Measurements from ENCODE around the gene SRPX2.

The SRPX2 gene

GRCh38 chrX:100611951-100612350 lies 32.0 kb upstream of the SRPX2 start:
- Histone ChIP-seq H3K27ac (ENCODE audit: low read length) (no peak overlapping the region), H3K27me3 (ENCODE audit: insufficient read depth, low read length, poor library complexity) (no peaks in the 10 kb centered on the region), H3K4me2 (ENCODE audit: insufficient read depth, low read length) (no peak overlapping the region), H3K36me3 (ENCODE audit: insufficient read depth, low read length) (no peaks in the 10 kb centered on the region), H3K9ac (ENCODE audit: low read depth, low read length) (no peak overlapping the region), H3K9me3 (ENCODE audit: insufficient read depth, low read length, severe bottlenecking) (no peaks in the 10 kb centered on the region), H4K20me1 (ENCODE audit: insufficient read depth, low read length) (no peaks in the 10 kb centered on the region), H3K4me3 (ENCODE audit: low read depth in 1 of 2, low read length in 2 of 2) (no peak overlapping the region), H2AFZ (ENCODE audit: low read depth, low read length) (no peak overlapping the region), H3K79me2 (ENCODE audit: insufficient read depth, low read length) (no peaks in the 10 kb centered on the region), H3K4me1 (ENCODE audit: insufficient read depth, low read length) (no peaks in the 10 kb centered on the region)
- no peak for TF ChIP-seq EZH2 (IDR thresholded peaks at IDR 0.05; ENCODE audit: borderline replicate concordance, low read depth, low read length, severe bottlenecking)
- TF ChIP-seq, protein P1, sequence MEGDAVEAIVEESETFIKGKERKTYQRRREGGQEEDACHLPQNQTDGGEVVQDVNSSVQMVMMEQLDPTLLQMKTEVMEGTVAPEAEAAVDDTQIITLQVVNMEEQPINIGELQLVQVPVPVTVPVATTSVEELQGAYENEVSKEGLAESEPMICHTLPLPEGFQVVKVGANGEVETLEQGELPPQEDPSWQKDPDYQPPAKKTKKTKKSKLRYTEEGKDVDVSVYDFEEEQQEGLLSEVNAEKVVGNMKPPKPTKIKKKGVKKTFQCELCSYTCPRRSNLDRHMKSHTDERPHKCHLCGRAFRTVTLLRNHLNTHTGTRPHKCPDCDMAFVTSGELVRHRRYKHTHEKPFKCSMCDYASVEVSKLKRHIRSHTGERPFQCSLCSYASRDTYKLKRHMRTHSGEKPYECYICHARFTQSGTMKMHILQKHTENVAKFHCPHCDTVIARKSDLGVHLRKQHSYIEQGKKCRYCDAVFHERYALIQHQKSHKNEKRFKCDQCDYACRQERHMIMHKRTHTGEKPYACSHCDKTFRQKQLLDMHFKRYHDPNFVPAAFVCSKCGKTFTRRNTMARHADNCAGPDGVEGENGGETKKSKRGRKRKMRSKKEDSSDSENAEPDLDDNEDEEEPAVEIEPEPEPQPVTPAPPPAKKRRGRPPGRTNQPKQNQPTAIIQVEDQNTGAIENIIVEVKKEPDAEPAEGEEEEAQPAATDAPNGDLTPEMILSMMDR (IDR thresholded peaks at IDR 0.05; ENCODE audit: borderline replicate concordance, extremely low read depth, low read length, poor library complexity, severe bottlenecking) = no peak
- DNase-seq = no peak
- no peak for ATAC-seq (ENCODE audit: insufficient read depth, low read depth)

DNA sequence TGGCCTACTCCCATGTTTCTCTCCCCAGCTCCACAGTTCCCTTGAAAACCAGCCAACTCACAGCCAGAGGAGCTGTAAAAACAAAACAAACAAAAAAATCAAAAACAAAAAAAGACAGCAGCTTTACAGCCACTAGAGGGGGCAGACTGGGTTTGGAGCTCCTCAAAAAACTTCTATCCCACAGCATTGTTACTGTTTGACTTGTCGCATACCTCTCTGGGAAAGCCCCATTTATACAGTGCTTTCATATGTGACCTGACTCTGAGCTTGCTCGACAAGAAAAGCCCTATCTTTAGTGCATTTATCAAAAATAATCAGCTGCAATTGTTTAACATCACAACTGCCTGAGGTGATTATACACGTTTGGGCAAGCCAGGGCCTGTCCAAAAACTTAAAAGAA lies 29.0 kb upstream of the SRPX2 start:
- Histone ChIP-seq H3K27me3 (ENCODE audit: insufficient read depth, low read length, poor library complexity) (no peaks in the 10 kb centered on the region), H3K4me1 (ENCODE audit: insufficient read depth, low read length) (no peaks in the 10 kb centered on the region), H3K9me3 (ENCODE audit: insufficient read depth, low read length, severe bottlenecking) (no peaks in the 10 kb centered on the region), H3K27ac (ENCODE audit: low read length) (no peak overlapping the region), H4K20me1 (ENCODE audit: insufficient read depth, low read length) (no peaks in the 10 kb centered on the region), H3K9ac (ENCODE audit: low read depth, low read length) (no peak overlapping the region), H3K36me3 (ENCODE audit: insufficient read depth, low read length) (no peaks in the 10 kb centered on the region), H3K4me2 (ENCODE audit: insufficient read depth, low read length) (no peak overlapping the region), H2AFZ (ENCODE audit: low read depth, low read length) (no peak overlapping the region), H3K4me3 (ENCODE audit: low read depth in 1 of 2, low read length in 2 of 2) (no peak overlapping the region), H3K79me2 (ENCODE audit: insufficient read depth, low read length) (no peaks in the 10 kb centered on the region)
- no peak for TF ChIP-seq EZH2 (IDR thresholded peaks at IDR 0.05; ENCODE audit: borderline replicate concordance, low read depth, low read length, severe bottlenecking)
- TF ChIP-seq, protein P1 (IDR thresholded peaks at IDR 0.05; ENCODE audit: borderline replicate concordance, extremely low read depth, low read length, poor library complexity, severe bottlenecking) = no peak
- DNase-seq = no peak
- ATAC-seq (ENCODE audit: insufficient read depth, low read depth) = no peak

DNA sequence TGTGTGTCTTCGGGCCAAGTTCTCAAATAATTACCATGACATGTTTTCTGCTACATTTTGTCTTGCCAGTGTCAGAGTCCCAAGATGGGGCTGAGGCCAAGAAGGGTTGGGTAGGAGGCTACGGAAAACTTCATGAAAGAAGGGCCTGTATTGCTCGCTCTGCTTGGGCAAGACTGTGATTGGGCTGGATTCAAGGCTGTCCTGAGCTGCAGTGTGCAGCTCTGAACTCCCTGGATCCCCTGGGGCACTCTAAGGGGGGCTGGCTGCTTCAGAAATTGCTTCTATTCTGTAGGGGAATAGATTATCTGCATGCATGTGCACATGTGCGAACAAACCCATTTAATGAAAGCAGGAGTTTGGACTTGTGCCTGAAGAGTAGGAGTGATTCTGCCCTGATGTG lies 21.0 kb upstream of the SRPX2 start:
- Histone ChIP-seq H3K27ac (ENCODE audit: low read length) (no peak overlapping the region), H3K4me3 (ENCODE audit: low read depth in 1 of 2, low read length in 2 of 2) (no peak overlapping the region), H3K4me2 (ENCODE audit: insufficient read depth, low read length) (no peak overlapping the region), H2AFZ (ENCODE audit: low read depth, low read length) (no peak overlapping the region), H3K4me1 (ENCODE audit: insufficient read depth, low read length) (peaks cover 13% of the 10 kb centered on the region), H4K20me1 (ENCODE audit: insufficient read depth, low read length) (no peaks in the 10 kb centered on the region), H3K36me3 (ENCODE audit: insufficient read depth, low read length) (no peaks in the 10 kb centered on the region), H3K27me3 (ENCODE audit: insufficient read depth, low read length, poor library complexity) (no peaks in the 10 kb centered on the region), H3K9ac (ENCODE audit: low read depth, low read length) (no peak overlapping the region), H3K79me2 (ENCODE audit: insufficient read depth, low read length) (no peaks in the 10 kb centered on the region), H3K9me3 (ENCODE audit: insufficient read depth, low read length, severe bottlenecking) (no peaks in the 10 kb centered on the region)
- ATAC-seq (ENCODE audit: insufficient read depth, low read depth) (no peak), DNase-seq (no peak)
- TF ChIP-seq EZH2 (IDR thresholded peaks at IDR 0.05; ENCODE audit: borderline replicate concordance, low read depth, low read length, severe bottlenecking) = no peak
- TF ChIP-seq, protein P1 (IDR thresholded peaks at IDR 0.05; ENCODE audit: borderline replicate concordance, extremely low read depth, low read length, poor library complexity, severe bottlenecking) = no peak

- Histone ChIP-seq H3K4me3 (ENCODE audit: low read depth in 1 of 2, low read length in 2 of 2) (no peak overlapping the region), H3K27me3 (ENCODE audit: insufficient read depth, low read length, poor library complexity) (no peaks in the 10 kb centered on the region), H3K9ac (ENCODE audit: low read depth, low read length) (no peak overlapping the region), H2AFZ (ENCODE audit: low read depth, low read length) (no peak overlapping the region), H3K27ac (ENCODE audit: low read length) (no peak overlapping the region), H4K20me1 (ENCODE audit: insufficient read depth, low read length) (no peaks in the 10 kb centered on the region), H3K9me3 (ENCODE audit: insufficient read depth, low read length, severe bottlenecking) (no peaks in the 10 kb centered on the region), H3K79me2 (ENCODE audit: insufficient read depth, low read length) (no peaks in the 10 kb centered on the region), H3K36me3 (ENCODE audit: insufficient read depth, low read length) (no peaks in the 10 kb centered on the region), H3K4me1 (ENCODE audit: insufficient read depth, low read length) (peaks cover 13% of the 10 kb centered on the region), H3K4me2 (ENCODE audit: insufficient read depth, low read length) (no peak overlapping the region)
- TF ChIP-seq EZH2 (IDR thresholded peaks at IDR 0.05; ENCODE audit: borderline replicate concordance, low read depth, low read length, severe bottlenecking) = no peak
- TF ChIP-seq, protein P1 (IDR thresholded peaks at IDR 0.05; ENCODE audit: borderline replicate concordance, extremely low read depth, low read length, poor library complexity, severe bottlenecking) = no peak
- peak; percentile 58; the same call in 1 of the 3 replicates for ATAC-seq (ENCODE audit: insufficient read depth, low read depth)
- peak; percentile 4 for DNase-seq
Measured at GRCh38 chrX:100625985-100626491, 18.0 kb upstream of the SRPX2 start.

All from DND-41 (cell line).